ENCODE results near the gene CFAP91.

Gene CFAP91

DNA sequence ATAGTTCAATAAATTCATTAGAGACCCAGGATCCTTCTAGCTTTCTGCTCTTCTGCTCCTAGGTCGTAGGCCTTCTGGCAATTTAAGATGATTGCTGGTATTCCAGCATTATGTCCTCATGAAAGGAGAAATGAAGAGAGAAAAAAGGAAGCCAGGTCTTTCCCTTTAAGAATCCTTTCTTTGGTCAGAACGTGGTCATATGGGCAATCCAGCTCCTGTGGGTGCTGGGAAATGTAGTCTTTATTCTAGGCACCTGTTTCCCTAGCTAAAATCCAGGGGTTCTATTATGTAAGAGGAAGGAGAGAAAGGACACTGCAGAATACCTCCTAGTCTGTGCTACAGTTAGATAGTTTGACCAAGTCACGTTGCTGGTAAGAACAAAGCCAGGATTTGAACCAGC, 43.6 kb downstream of the CFAP91 start:
- no peak for DNase-seq

- no peak for DNase-seq
These were observed 44.5 kb downstream of the CFAP91 start for GRCh38 chr3:119747357-119747756.

DNA sequence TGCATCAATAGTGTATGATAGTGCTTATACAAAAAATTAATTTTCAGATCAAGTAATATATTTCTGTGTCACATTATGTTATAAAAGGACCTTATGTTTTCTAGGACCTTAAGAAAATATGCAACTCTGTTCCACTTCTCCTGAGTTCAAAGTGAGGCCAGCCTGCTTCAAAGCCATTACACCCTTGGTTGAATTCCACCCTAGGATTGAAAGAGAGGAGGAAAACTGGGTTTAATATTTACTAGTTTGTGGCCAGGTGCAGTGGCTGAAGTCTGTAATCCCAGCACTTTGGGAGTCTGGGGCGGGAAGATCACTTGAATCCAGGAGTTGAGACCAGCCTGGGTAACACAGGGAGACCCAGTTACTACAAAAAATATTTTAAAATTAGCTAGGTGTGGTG, 46.2 kb downstream of the CFAP91 start:
- no peak for DNase-seq

DNA sequence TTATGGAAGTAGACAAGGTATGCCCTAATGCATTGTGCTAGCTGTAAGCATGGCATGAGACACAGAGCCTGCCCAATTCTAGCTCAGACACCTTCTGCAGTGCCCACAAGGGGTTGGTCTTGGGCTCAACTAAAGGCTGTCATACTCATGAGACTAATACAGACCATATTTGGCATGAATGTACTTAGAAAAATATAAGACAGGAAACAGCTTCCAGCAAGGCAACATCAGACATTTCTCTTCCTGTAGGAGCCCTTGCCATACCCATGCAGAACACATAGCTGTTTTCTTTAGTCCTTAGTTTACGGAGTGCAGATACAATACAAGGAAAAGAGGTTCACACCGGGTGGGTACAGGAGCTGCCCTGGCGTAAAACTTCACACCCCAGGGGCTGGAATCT, 48.6 kb downstream of the CFAP91 start:
- no peak for DNase-seq

All from GOT3 (cell line).